Measurements from ENCODE around the gene PRG3.

- TF ChIP-seq POLR2A (IDR thresholded peaks at IDR 0.05): no peak
- TF ChIP-seq POLR2AphosphoS5 (IDR thresholded peaks at IDR 0.05): no peak
- TF ChIP-seq CTCF (IDR thresholded peaks at IDR 0.05): no peak
- TF ChIP-seq EP300 (IDR thresholded peaks at IDR 0.05): no peak
Observed at GRCh38 chr11:57353446-57353845, 27.5 kb downstream of the PRG3 start.
